ENCODE measurements around the gene LYL1.

LYL1 gene

GRCh38 chr19:13134626-13135025 lies 32.0 kb upstream of the LYL1 start:
- H3K4me1 ChIP-seq (ENCODE audit: insufficient read depth, insufficient read length) = peaks cover 19% of the 10 kb centered on the region
- H3K9ac ChIP-seq (ENCODE audit: insufficient read length, low read depth) = no peak overlapping the region
- H3K36me3 ChIP-seq (ENCODE audit: insufficient read depth, insufficient read length, low read length) = peaks cover 87% of the 10 kb centered on the region
- H3K9me3 ChIP-seq (ENCODE audit: insufficient read depth, low read length) = no peaks in the 10 kb centered on the region
- no peak for TF ChIP-seq SUZ12 (IDR thresholded peaks at IDR 0.05; ENCODE audit: extremely low read depth, insufficient read depth, insufficient read length)
- no peak for TF ChIP-seq ZNF274 (IDR thresholded peaks at IDR 0.05; ENCODE audit: low read depth, low read length)
- TF ChIP-seq YY1 (IDR thresholded peaks at IDR 0.05; ENCODE audit: insufficient read depth, insufficient read length) = no peak
- H3K4me3 ChIP-seq (ENCODE audit: insufficient read length, low read depth) = no peak overlapping the region
- no peak for DNase-seq (ENCODE audit: low read depth, low spot score)
- H3K27me3 ChIP-seq (ENCODE audit: insufficient read depth, insufficient read length) = no peaks in the 10 kb centered on the region

- Histone ChIP-seq H3K4me3 (ENCODE audit: insufficient read length, low read depth) (no peak overlapping the region), H3K9me3 (ENCODE audit: insufficient read depth, low read length) (no peaks in the 10 kb centered on the region), H3K36me3 (ENCODE audit: insufficient read depth, insufficient read length, low read length) (peaks cover 93% of the 10 kb centered on the region), H3K9ac (ENCODE audit: insufficient read length, low read depth) (no peak overlapping the region), H3K4me1 (ENCODE audit: insufficient read depth, insufficient read length) (peaks cover 13% of the 10 kb centered on the region), H3K27me3 (ENCODE audit: insufficient read depth, insufficient read length) (no peaks in the 10 kb centered on the region)
- no peak for TF ChIP-seq YY1 (IDR thresholded peaks at IDR 0.05; ENCODE audit: insufficient read depth, insufficient read length)
- no peak for TF ChIP-seq SUZ12 (IDR thresholded peaks at IDR 0.05; ENCODE audit: extremely low read depth, insufficient read depth, insufficient read length)
- TF ChIP-seq ZNF274 (IDR thresholded peaks at IDR 0.05; ENCODE audit: low read depth, low read length) = no peak
- DNase-seq (ENCODE audit: low read depth, low spot score) = no peak
Observed at GRCh38 chr19:13133241-13133870, 30.7 kb upstream of the LYL1 start.

- Histone ChIP-seq H3K4me1 (ENCODE audit: insufficient read depth, insufficient read length) (peaks cover 13% of the 10 kb centered on the region), H3K4me3 (ENCODE audit: insufficient read length, low read depth) (no peak overlapping the region), H3K36me3 (ENCODE audit: insufficient read depth, insufficient read length, low read length) (peaks cover 92% of the 10 kb centered on the region), H3K27me3 (ENCODE audit: insufficient read depth, insufficient read length) (no peaks in the 10 kb centered on the region), H3K9me3 (ENCODE audit: insufficient read depth, low read length) (no peaks in the 10 kb centered on the region), H3K9ac (ENCODE audit: insufficient read length, low read depth) (no peak overlapping the region)
- TF ChIP-seq SUZ12 (IDR thresholded peaks at IDR 0.05; ENCODE audit: extremely low read depth, insufficient read depth, insufficient read length) (no peak), YY1 (IDR thresholded peaks at IDR 0.05; ENCODE audit: insufficient read depth, insufficient read length) (no peak), ZNF274 (IDR thresholded peaks at IDR 0.05; ENCODE audit: low read depth, low read length) (no peak)
- DNase-seq (ENCODE audit: low read depth, low spot score) = no peak
Observed at GRCh38 chr19:13132471-13133180, 30.0 kb upstream of the LYL1 start.

GRCh38 chr19:13130886-13131490 lies 28.3 kb upstream of the LYL1 start:
- TF ChIP-seq SUZ12 (IDR thresholded peaks at IDR 0.05; ENCODE audit: extremely low read depth, insufficient read depth, insufficient read length) (no peak), YY1 (IDR thresholded peaks at IDR 0.05; ENCODE audit: insufficient read depth, insufficient read length) (no peak), ZNF274 (IDR thresholded peaks at IDR 0.05; ENCODE audit: low read depth, low read length) (no peak)
- H3K9me3 ChIP-seq (ENCODE audit: insufficient read depth, low read length) = no peaks in the 10 kb centered on the region
- no peak for DNase-seq (ENCODE audit: low read depth, low spot score)
- H3K36me3 ChIP-seq (ENCODE audit: insufficient read depth, insufficient read length, low read length) = peaks cover 87% of the 10 kb centered on the region
- H3K4me3 ChIP-seq (ENCODE audit: insufficient read length, low read depth) = no peak overlapping the region
- H3K27me3 ChIP-seq (ENCODE audit: insufficient read depth, insufficient read length) = no peaks in the 10 kb centered on the region
- H3K4me1 ChIP-seq (ENCODE audit: insufficient read depth, insufficient read length) = peaks cover 9% of the 10 kb centered on the region
- H3K9ac ChIP-seq (ENCODE audit: insufficient read length, low read depth) = no peak overlapping the region

- TF ChIP-seq YY1 (IDR thresholded peaks at IDR 0.05; ENCODE audit: insufficient read depth, insufficient read length) = no peak
- TF ChIP-seq ZNF274 (IDR thresholded peaks at IDR 0.05; ENCODE audit: low read depth, low read length) = no peak
- no peak for TF ChIP-seq SUZ12 (IDR thresholded peaks at IDR 0.05; ENCODE audit: extremely low read depth, insufficient read depth, insufficient read length)
- peaks cover 9% of the 10 kb centered on the region for H3K4me1 ChIP-seq (ENCODE audit: insufficient read depth, insufficient read length)
- H3K9me3 ChIP-seq (ENCODE audit: insufficient read depth, low read length) = no peaks in the 10 kb centered on the region
- H3K4me3 ChIP-seq (ENCODE audit: insufficient read length, low read depth) = no peak overlapping the region
- no peaks in the 10 kb centered on the region for H3K27me3 ChIP-seq (ENCODE audit: insufficient read depth, insufficient read length)
- no peak for DNase-seq (ENCODE audit: low read depth, low spot score)
- H3K36me3 ChIP-seq (ENCODE audit: insufficient read depth, insufficient read length, low read length) = peaks cover 80% of the 10 kb centered on the region
- no peak overlapping the region for H3K9ac ChIP-seq (ENCODE audit: insufficient read length, low read depth)
Observed at GRCh38 chr19:13129384-13129783, 26.7 kb upstream of the LYL1 start.

GRCh38 chr19:13128583-13128982 lies 25.9 kb upstream of the LYL1 start:
- no peak for DNase-seq (ENCODE audit: low read depth, low spot score)
- peaks cover 77% of the 10 kb centered on the region for H3K36me3 ChIP-seq (ENCODE audit: insufficient read depth, insufficient read length, low read length)
- TF ChIP-seq SUZ12 (IDR thresholded peaks at IDR 0.05; ENCODE audit: extremely low read depth, insufficient read depth, insufficient read length) (no peak), YY1 (IDR thresholded peaks at IDR 0.05; ENCODE audit: insufficient read depth, insufficient read length) (no peak), ZNF274 (IDR thresholded peaks at IDR 0.05; ENCODE audit: low read depth, low read length) (no peak)
- no peaks in the 10 kb centered on the region for H3K9me3 ChIP-seq (ENCODE audit: insufficient read depth, low read length)
- no peak overlapping the region for H3K4me3 ChIP-seq (ENCODE audit: insufficient read length, low read depth)
- H3K9ac ChIP-seq (ENCODE audit: insufficient read length, low read depth) = no peak overlapping the region
- peaks cover 12% of the 10 kb centered on the region for H3K4me1 ChIP-seq (ENCODE audit: insufficient read depth, insufficient read length)
- H3K27me3 ChIP-seq (ENCODE audit: insufficient read depth, insufficient read length) = no peaks in the 10 kb centered on the region

Data from NT2/D1 (cell line).